ENCODE results near the gene C5AR1. TPM values are rescaled to one million over a fixed set of nuclear protein-coding genes. Genes with fewer than 3 reads are reported as not detected.

The C5AR1 gene
- total RNA-seq, 1 donor from 2014 or later = 79.9 TPM

- Histone ChIP-seq H3K9me3 (no peaks in the 10 kb centered on the region), H3K27me3 (ENCODE audit: low read depth) (peaks cover 7% of the 10 kb centered on the region), H3K36me3 (no peaks in the 10 kb centered on the region), H3K27ac (peak overlapping the region; percentile 36), H3K4me3 (no peak overlapping the region), H3K4me1 (peaks cover 10% of the 10 kb centered on the region)
- intact Hi-C loops (cut with DNase I) = no loop called here
- no peak for TF ChIP-seq CTCF (IDR thresholded peaks at IDR 0.05)
- ATAC-seq (no peak), DNase-seq (no peak)
Measured at GRCh38 chr19:47309038-47309437, 623 bp upstream of the C5AR1 start.

GRCh38 chr19:47310323-47310722 is 662 bp downstream of the C5AR1 start:
- no peak for DNase-seq
- peak overlapping the region; percentile 46 for H3K4me3 ChIP-seq
- no peak for ATAC-seq
- peaks cover 10% of the 10 kb centered on the region for H3K4me1 ChIP-seq
- intact Hi-C loops (cut with DNase I) = no loop called here
- no peak for TF ChIP-seq CTCF (IDR thresholded peaks at IDR 0.05)
- H3K27me3 ChIP-seq (ENCODE audit: low read depth) = peaks cover 7% of the 10 kb centered on the region
- H3K9me3 ChIP-seq = no peaks in the 10 kb centered on the region
- no peaks in the 10 kb centered on the region for H3K36me3 ChIP-seq
- peak overlapping the region; percentile 67 for H3K27ac ChIP-seq

- intact Hi-C loops (cut with DNase I) = no loop called here
- no peaks in the 10 kb centered on the region for H3K36me3 ChIP-seq
- H3K4me3 ChIP-seq = peak overlapping the region; percentile 46
- ATAC-seq = peak; percentile 33 to 44
- peak overlapping the region; percentile 67 for H3K27ac ChIP-seq
- H3K9me3 ChIP-seq = no peaks in the 10 kb centered on the region
- H3K27me3 ChIP-seq (ENCODE audit: low read depth) = peaks cover 7% of the 10 kb centered on the region
- DNase-seq = peak; percentile 84
- H3K4me1 ChIP-seq = peaks cover 10% of the 10 kb centered on the region
- TF ChIP-seq CTCF (IDR thresholded peaks at IDR 0.05) = no peak
Measured at GRCh38 chr19:47310819-47311218, 1.2 kb downstream of the C5AR1 start.

GRCh38 chr19:47312366-47313006 is 2.8 kb downstream of the C5AR1 start:
- ATAC-seq (no peak), DNase-seq (no peak)
- H3K36me3 ChIP-seq = no peaks in the 10 kb centered on the region
- no peak overlapping the region for H3K27ac ChIP-seq
- no peaks in the 10 kb centered on the region for H3K9me3 ChIP-seq
- intact Hi-C loops (cut with DNase I) = no loop called here
- peaks cover 7% of the 10 kb centered on the region for H3K27me3 ChIP-seq (ENCODE audit: low read depth)
- peak overlapping the region; percentile 46 for H3K4me3 ChIP-seq
- peaks cover 10% of the 10 kb centered on the region for H3K4me1 ChIP-seq
- no peak for TF ChIP-seq CTCF (IDR thresholded peaks at IDR 0.05)

- ATAC-seq = peak; percentile 1 to 5
- Histone ChIP-seq H3K4me1 (peaks cover 10% of the 10 kb centered on the region), H3K27me3 (ENCODE audit: low read depth) (peaks cover 7% of the 10 kb centered on the region)
Measured at GRCh38 chr19:47313754-47314295, 4.2 kb downstream of the C5AR1 start.

More at GRCh38 chr19:47313754-47314295, 4.2 kb downstream of the C5AR1 start:
- Histone ChIP-seq H3K4me3 (no peak overlapping the region), H3K36me3 (no peaks in the 10 kb centered on the region), H3K9me3 (no peaks in the 10 kb centered on the region), H3K27ac (peak overlapping the region; percentile 27)
- intact Hi-C loops (cut with DNase I) = no loop called here
- TF ChIP-seq CTCF (IDR thresholded peaks at IDR 0.05) = no peak
- no peak for DNase-seq
